Measurements from ENCODE around the gene AP1M2.
A peak's percentile ranks its signal among the peaks of the same experiment; 100 is the strongest.

AP1M2 gene

DNA sequence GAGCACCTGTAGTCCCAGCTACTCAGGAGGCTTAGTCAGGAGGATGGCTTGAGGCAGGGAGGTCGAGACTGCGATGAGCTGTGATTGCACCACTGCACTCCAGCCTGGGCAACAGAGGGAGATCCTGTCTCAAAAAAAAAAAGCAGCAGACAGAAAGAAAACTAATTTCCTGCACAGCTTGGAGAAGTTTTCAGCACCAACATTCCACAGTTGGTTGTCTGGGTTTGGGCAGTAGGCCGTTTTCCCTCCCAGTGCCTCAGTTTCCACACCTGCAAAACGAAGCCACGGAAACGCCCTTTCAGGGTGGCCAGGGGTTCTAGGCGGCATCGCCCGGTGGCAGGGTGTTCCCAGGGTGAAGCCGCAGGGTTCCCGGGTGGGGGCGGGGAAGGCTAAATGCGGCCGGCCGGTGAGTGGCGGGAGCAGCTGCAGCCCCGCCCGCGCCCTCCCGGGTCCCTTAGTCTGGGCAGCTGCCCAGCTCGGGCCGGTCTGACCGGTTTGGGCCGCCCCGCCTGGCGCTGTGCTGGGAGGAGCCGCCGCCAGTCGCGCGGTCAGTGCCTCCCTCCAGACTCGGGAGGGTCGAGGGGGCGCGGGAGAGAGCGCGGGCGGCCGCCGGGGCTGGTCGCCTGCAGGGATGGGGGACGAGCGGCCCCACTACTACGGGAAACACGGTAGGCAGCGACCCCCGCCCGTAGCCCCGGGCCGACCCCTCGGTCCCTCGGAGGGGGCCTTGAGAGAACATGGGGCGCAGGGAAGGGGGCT is 38.1 kb upstream of the AP1M2 start, which contains the start of gene SLC44A2:
Gene SLC44A2, plus strand, starts transcription at position 551 of the 759 bp plus-strand sequence. Its CDS starts 81 bp downstream, at position 632.
- DNase-seq (ENCODE audit: low read depth), result no peak
- TF ChIP-seq, protein P1, sequence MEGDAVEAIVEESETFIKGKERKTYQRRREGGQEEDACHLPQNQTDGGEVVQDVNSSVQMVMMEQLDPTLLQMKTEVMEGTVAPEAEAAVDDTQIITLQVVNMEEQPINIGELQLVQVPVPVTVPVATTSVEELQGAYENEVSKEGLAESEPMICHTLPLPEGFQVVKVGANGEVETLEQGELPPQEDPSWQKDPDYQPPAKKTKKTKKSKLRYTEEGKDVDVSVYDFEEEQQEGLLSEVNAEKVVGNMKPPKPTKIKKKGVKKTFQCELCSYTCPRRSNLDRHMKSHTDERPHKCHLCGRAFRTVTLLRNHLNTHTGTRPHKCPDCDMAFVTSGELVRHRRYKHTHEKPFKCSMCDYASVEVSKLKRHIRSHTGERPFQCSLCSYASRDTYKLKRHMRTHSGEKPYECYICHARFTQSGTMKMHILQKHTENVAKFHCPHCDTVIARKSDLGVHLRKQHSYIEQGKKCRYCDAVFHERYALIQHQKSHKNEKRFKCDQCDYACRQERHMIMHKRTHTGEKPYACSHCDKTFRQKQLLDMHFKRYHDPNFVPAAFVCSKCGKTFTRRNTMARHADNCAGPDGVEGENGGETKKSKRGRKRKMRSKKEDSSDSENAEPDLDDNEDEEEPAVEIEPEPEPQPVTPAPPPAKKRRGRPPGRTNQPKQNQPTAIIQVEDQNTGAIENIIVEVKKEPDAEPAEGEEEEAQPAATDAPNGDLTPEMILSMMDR (conservative IDR thresholded peaks at IDR 0.05; ENCODE audit: low read depth, low read length), result no peak
- peak within 1 kb of the TSS; percentile 64 for H3K4me3 ChIP-seq (ENCODE audit: low read length)

GRCh38 chr19:10624585-10624984 is 37.5 kb upstream of the AP1M2 start:
- TF ChIP-seq, protein P1 (conservative IDR thresholded peaks at IDR 0.05; ENCODE audit: low read depth, low read length), result no peak
- DNase-seq (ENCODE audit: low read depth), result no peak

GRCh38 chr19:10621966-10622365 is 34.9 kb upstream of the AP1M2 start:
- no peak overlapping the region for H3K4me3 ChIP-seq (ENCODE audit: low read length)
- TF ChIP-seq, protein P1 (conservative IDR thresholded peaks at IDR 0.05; ENCODE audit: low read depth, low read length), result no peak
- DNase-seq (ENCODE audit: low read depth), result no peak

More at GRCh38 chr19:10624585-10624984, 37.5 kb upstream of the AP1M2 start:
- no peak overlapping the region for H3K4me3 ChIP-seq (ENCODE audit: low read length)

DNA sequence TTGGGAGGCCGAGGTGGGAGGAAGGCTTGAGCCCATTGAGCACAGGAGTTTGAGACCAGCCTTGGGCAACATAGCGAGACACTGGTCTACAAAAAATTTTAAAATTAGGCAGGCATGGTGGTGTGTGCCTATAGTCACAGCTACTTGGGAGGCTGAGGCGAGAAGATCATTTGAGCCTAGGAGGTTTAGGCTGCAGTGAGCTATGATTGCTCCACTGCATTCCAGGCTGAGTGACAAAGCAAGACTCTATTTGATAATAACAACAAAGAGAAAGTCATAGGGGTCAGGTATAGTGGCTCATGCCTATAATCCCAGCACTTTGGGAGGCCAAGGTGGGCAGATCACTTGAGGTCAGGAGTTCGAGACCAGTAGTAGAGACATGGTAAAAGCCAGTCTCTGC is 33.7 kb upstream of the AP1M2 start:
- no peak overlapping the region for H3K4me3 ChIP-seq (ENCODE audit: low read length)
- DNase-seq (ENCODE audit: low read depth), result no peak
- TF ChIP-seq, protein P1 (conservative IDR thresholded peaks at IDR 0.05; ENCODE audit: low read depth, low read length), result no peak

DNA sequence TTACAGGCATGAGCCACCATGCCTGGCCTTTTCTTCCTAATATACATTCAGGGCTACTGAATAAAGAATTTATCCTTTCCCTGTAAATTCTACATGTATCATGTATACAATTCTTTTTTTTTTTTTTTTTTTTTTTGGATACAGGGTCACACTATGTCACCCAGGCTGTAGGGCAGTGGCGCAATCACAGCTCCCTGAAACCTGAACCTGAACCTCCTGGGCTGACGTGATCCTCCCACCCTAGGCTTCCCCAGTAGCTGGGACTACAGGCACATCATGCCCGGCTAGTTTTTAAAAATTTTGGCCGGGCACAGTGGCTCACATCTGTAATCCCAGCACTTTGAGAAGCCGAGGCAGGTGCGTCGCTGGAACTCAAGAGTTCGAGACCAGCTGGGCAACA is 31.7 kb upstream of the AP1M2 start:
- TF ChIP-seq, protein P1 (conservative IDR thresholded peaks at IDR 0.05; ENCODE audit: low read depth, low read length), result no peak
- no peak for DNase-seq (ENCODE audit: low read depth)

GRCh38 chr19:10617409-10618121 is 30.5 kb upstream of the AP1M2 start:
- TF ChIP-seq, protein P1 (conservative IDR thresholded peaks at IDR 0.05; ENCODE audit: low read depth, low read length), result no peak
- no peak overlapping the region for H3K4me3 ChIP-seq (ENCODE audit: low read length)
- DNase-seq (ENCODE audit: low read depth), result no peak

More for the DNA sequence above, 31.7 kb upstream of the AP1M2 start:
- no peak overlapping the region for H3K4me3 ChIP-seq (ENCODE audit: low read length)

Data from retinal pigment epithelial cell (primary cell).